Measurements from ENCODE around the gene APOO.
"Not testable (repeated sequence)": the region's sequence is repeated elsewhere in the genome, so short reads cannot be mapped to it uniquely, and the experiment has no call there.

The APOO gene

DNA sequence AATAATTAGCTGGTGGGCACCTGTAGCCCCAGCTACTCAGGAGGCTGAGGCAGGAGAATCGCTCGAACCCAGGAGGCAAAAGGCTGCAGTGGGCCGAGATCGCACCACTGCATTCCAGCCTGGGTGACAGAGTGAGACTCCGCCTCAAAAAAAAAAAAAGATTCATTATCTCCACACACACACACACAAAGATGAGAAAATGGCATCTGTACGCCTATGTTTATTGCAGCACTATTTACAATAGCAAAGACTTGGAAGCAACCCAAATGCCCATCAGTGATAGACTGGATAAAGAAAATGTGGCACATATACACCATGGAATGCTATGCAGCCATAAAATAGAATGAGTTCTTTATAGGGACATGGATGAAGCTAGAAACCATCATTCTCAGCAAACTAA is 12.7 kb downstream of the APOO start:
- not testable (repeated sequence) for H3K27ac ChIP-seq (ENCODE audit: low read length, poor library complexity, severe bottlenecking); H4K91ac ChIP-seq (ENCODE audit: low read length)

GRCh38 chrX:23890933-23891332 is 16.8 kb downstream of the APOO start:
- Histone ChIP-seq H2BK5ac (ENCODE audit: low read depth, low read length, poor library complexity, severe bottlenecking) (no peak overlapping the region), H3K18ac (ENCODE audit: low read depth in 1 of 2, low read length in 2 of 2) (no peak overlapping the region), H3K27me3 (ENCODE audit: control insufficient read depth in 1 of 2, insufficient read depth in 1 of 2, low read length in 2 of 2) (no peaks in the 10 kb centered on the region), H3K9ac (ENCODE audit: low read length) (no peak overlapping the region), H3K4me2 (ENCODE audit: low read length, poor library complexity, severe bottlenecking) (no peak overlapping the region), H2BK120ac (ENCODE audit: low read depth, low read length) (no peak overlapping the region), H3K36me3 (ENCODE audit: control insufficient read depth in 1 of 2, insufficient read depth in 2 of 2, low read depth in 1 of 2, low read length in 2 of 2) (no peaks in the 10 kb centered on the region), H3K23ac (ENCODE audit: low read length in 2 of 2) (no peak overlapping the region), H2AK5ac (ENCODE audit: low read length, severe bottlenecking) (no peak overlapping the region), H3K14ac (ENCODE audit: low read length in 2 of 2) (no peak overlapping the region), H2BK15ac (ENCODE audit: low read depth, poor library complexity, severe bottlenecking) (no peak overlapping the region), H2BK12ac (ENCODE audit: low read length in 2 of 2) (no peak overlapping the region), H3K4ac (ENCODE audit: low read depth in 1 of 2, low read length in 2 of 2) (no peak overlapping the region), H3K79me1 (replicated peaks; ENCODE audit: low read length, poor library complexity, severe bottlenecking) (peaks cover 2% of the 10 kb centered on the region), H3K4me3 (ENCODE audit: insufficient read depth in 1 of 2, low read depth in 1 of 2, low read length in 2 of 2) (no peak overlapping the region), H3K9me3 (ENCODE audit: control insufficient read depth, low read length) (no peaks in the 10 kb centered on the region), H4K91ac (ENCODE audit: low read length) (no peak overlapping the region), H2AFZ (ENCODE audit: low read depth, low read length) (no peak overlapping the region), H3K27ac (ENCODE audit: low read length, poor library complexity, severe bottlenecking) (no peak overlapping the region), H3K4me1 (ENCODE audit: control insufficient read depth, insufficient read depth, low read depth, low read length) (no peaks in the 10 kb centered on the region), H4K8ac (ENCODE audit: low read length) (no peak overlapping the region)
- peak; percentile 19 for DNase-seq
- 98% methylated on average over 4 of the region's 4 CpGs for WGBS

More for the DNA sequence above, 12.7 kb downstream of the APOO start:
- H3K4me2 ChIP-seq (ENCODE audit: low read length, poor library complexity, severe bottlenecking); H2BK12ac ChIP-seq (ENCODE audit: low read length in 2 of 2); H3K4ac ChIP-seq (ENCODE audit: low read depth in 1 of 2, low read length in 2 of 2); H3K36me3 ChIP-seq (ENCODE audit: control insufficient read depth in 1 of 2, insufficient read depth in 2 of 2, low read depth in 1 of 2, low read length in 2 of 2); H2AFZ ChIP-seq (ENCODE audit: low read depth, low read length); H3K9ac ChIP-seq (ENCODE audit: low read length); H2BK15ac ChIP-seq (ENCODE audit: low read depth, poor library complexity, severe bottlenecking); H2AK5ac ChIP-seq (ENCODE audit: low read length, severe bottlenecking); H3K23ac ChIP-seq (ENCODE audit: low read length in 2 of 2); H3K4me1 ChIP-seq (ENCODE audit: control insufficient read depth, insufficient read depth, low read depth, low read length); H3K27me3 ChIP-seq (ENCODE audit: control insufficient read depth in 1 of 2, insufficient read depth in 1 of 2, low read length in 2 of 2); H2BK5ac ChIP-seq (ENCODE audit: low read depth, low read length, poor library complexity, severe bottlenecking); DNase-seq; H3K9me3 ChIP-seq (ENCODE audit: control insufficient read depth, low read length); H2BK120ac ChIP-seq (ENCODE audit: low read depth, low read length); H3K14ac ChIP-seq (ENCODE audit: low read length in 2 of 2); H3K18ac ChIP-seq (ENCODE audit: low read depth in 1 of 2, low read length in 2 of 2); H3K79me1 ChIP-seq (replicated peaks; ENCODE audit: low read length, poor library complexity, severe bottlenecking); H3K4me3 ChIP-seq (ENCODE audit: insufficient read depth in 1 of 2, low read depth in 1 of 2, low read length in 2 of 2); H4K8ac ChIP-seq (ENCODE audit: low read length): not testable (repeated sequence)
- WGBS: 95% methylated on average over 5 of the region's 6 CpGs

- Histone ChIP-seq H3K4me2 (ENCODE audit: low read length, poor library complexity, severe bottlenecking) (no peak overlapping the region), H3K4me1 (ENCODE audit: control insufficient read depth, insufficient read depth, low read depth, low read length) (no peaks in the 10 kb centered on the region), H3K9ac (ENCODE audit: low read length) (peak overlapping the region; percentile 62), H2BK12ac (ENCODE audit: low read length in 2 of 2) (no peak overlapping the region), H3K27ac (ENCODE audit: low read length, poor library complexity, severe bottlenecking) (peak overlapping the region; percentile 65), H3K36me3 (ENCODE audit: control insufficient read depth in 1 of 2, insufficient read depth in 2 of 2, low read depth in 1 of 2, low read length in 2 of 2) (no peaks in the 10 kb centered on the region), H4K8ac (ENCODE audit: low read length) (no peak overlapping the region), H2BK120ac (ENCODE audit: low read depth, low read length) (no peak overlapping the region), H2AFZ (ENCODE audit: low read depth, low read length) (no peak overlapping the region), H3K4ac (ENCODE audit: low read depth in 1 of 2, low read length in 2 of 2) (no peak overlapping the region), H3K9me3 (ENCODE audit: control insufficient read depth, low read length) (no peaks in the 10 kb centered on the region), H3K79me1 (replicated peaks; ENCODE audit: low read length, poor library complexity, severe bottlenecking) (peaks cover 2% of the 10 kb centered on the region), H2AK5ac (ENCODE audit: low read length, severe bottlenecking) (no peak overlapping the region), H3K14ac (ENCODE audit: low read length in 2 of 2) (no peak overlapping the region), H2BK5ac (ENCODE audit: low read depth, low read length, poor library complexity, severe bottlenecking) (no peak overlapping the region), H3K27me3 (ENCODE audit: control insufficient read depth in 1 of 2, insufficient read depth in 1 of 2, low read length in 2 of 2) (no peaks in the 10 kb centered on the region), H3K18ac (ENCODE audit: low read depth in 1 of 2, low read length in 2 of 2) (no peak overlapping the region), H4K91ac (ENCODE audit: low read length) (no peak overlapping the region), H3K4me3 (ENCODE audit: insufficient read depth in 1 of 2, low read depth in 1 of 2, low read length in 2 of 2) (no peak overlapping the region), H2BK15ac (ENCODE audit: low read depth, poor library complexity, severe bottlenecking) (no peak overlapping the region), H3K23ac (ENCODE audit: low read length in 2 of 2) (no peak overlapping the region)
- DNase-seq: peak; percentile 35
- WGBS: no CpG with 5 or more reads among the region's 3 CpGs
Measured at GRCh38 chrX:23888887-23889501, 18.7 kb downstream of the APOO start.

- H2BK5ac ChIP-seq (ENCODE audit: low read depth, low read length, poor library complexity, severe bottlenecking): no peak overlapping the region
- whole genome bisulfite sequencing: 100% methylated on average over 3 of the region's 4 CpGs
- no peaks in the 10 kb centered on the region for H3K27me3 ChIP-seq (ENCODE audit: control insufficient read depth in 1 of 2, insufficient read depth in 1 of 2, low read length in 2 of 2)
- no peak overlapping the region for H2BK12ac ChIP-seq (ENCODE audit: low read length in 2 of 2)
- peaks cover 2% of the 10 kb centered on the region for H3K79me1 ChIP-seq (replicated peaks; ENCODE audit: low read length, poor library complexity, severe bottlenecking)
- H3K9me3 ChIP-seq (ENCODE audit: control insufficient read depth, low read length): no peaks in the 10 kb centered on the region
- DNase-seq: no peak
- peaks cover 7% of the 10 kb centered on the region for H3K4me1 ChIP-seq (ENCODE audit: control insufficient read depth, insufficient read depth, low read depth, low read length)
- no peak overlapping the region for H3K14ac ChIP-seq (ENCODE audit: low read length in 2 of 2)
- no peak overlapping the region for H3K23ac ChIP-seq (ENCODE audit: low read length in 2 of 2)
- no peak overlapping the region for H2BK120ac ChIP-seq (ENCODE audit: low read depth, low read length)
- no peak overlapping the region for H2BK15ac ChIP-seq (ENCODE audit: low read depth, poor library complexity, severe bottlenecking)
- H3K18ac ChIP-seq (ENCODE audit: low read depth in 1 of 2, low read length in 2 of 2): no peak overlapping the region
- H3K9ac ChIP-seq (ENCODE audit: low read length): no peak overlapping the region
- no peak overlapping the region for H4K8ac ChIP-seq (ENCODE audit: low read length)
- no peaks in the 10 kb centered on the region for H3K36me3 ChIP-seq (ENCODE audit: control insufficient read depth in 1 of 2, insufficient read depth in 2 of 2, low read depth in 1 of 2, low read length in 2 of 2)
- H2AFZ ChIP-seq (ENCODE audit: low read depth, low read length): no peak overlapping the region
- H4K91ac ChIP-seq (ENCODE audit: low read length): no peak overlapping the region
- H3K4me2 ChIP-seq (ENCODE audit: low read length, poor library complexity, severe bottlenecking): no peak overlapping the region
- H2AK5ac ChIP-seq (ENCODE audit: low read length, severe bottlenecking): no peak overlapping the region
- no peak overlapping the region for H3K4me3 ChIP-seq (ENCODE audit: insufficient read depth in 1 of 2, low read depth in 1 of 2, low read length in 2 of 2)
- no peak overlapping the region for H3K4ac ChIP-seq (ENCODE audit: low read depth in 1 of 2, low read length in 2 of 2)
- no peak overlapping the region for H3K27ac ChIP-seq (ENCODE audit: low read length, poor library complexity, severe bottlenecking)
Measured at GRCh38 chrX:23887918-23888317, 19.8 kb downstream of the APOO start.

Measured in mesenchymal stem cell (in vitro differentiated cells and primary cell).